Duodenal mucosa (tissue), 2 donors: Measurements from ENCODE around the gene CRYGN.

Source experiments
- H3K27ac ChIP-seq: one replicate; pipeline ENCODE4 v1.7.0; 2013; ENCODE audit warnings: low read depth, low read length
- H3K27me3 ChIP-seq, 2 donors: one replicate each; pipeline ENCODE4 v1.7.0; 2013; ENCODE audit warnings: low read length in 2 of 2, control low read depth in 1 of 2; ENCODE audit not compliant: insufficient read depth in 2 of 2, control insufficient read depth in 1 of 2
- H3K36me3 ChIP-seq, 2 donors: one replicate each; pipeline ENCODE4 v1.7.0; 2013; ENCODE audit warnings: low read length in 2 of 2, control low read depth in 1 of 2; ENCODE audit not compliant: insufficient read depth in 2 of 2, control insufficient read depth in 1 of 2
- H3K4me1 ChIP-seq, 2 donors: one replicate each; pipeline ENCODE4 v1.7.0; 2013; ENCODE audit warnings: low read length in 2 of 2, control low read depth in 1 of 2; ENCODE audit not compliant: insufficient read depth in 2 of 2, control insufficient read depth in 1 of 2
- H3K4me3 ChIP-seq, 2 donors: one replicate each; pipeline ENCODE4 v1.7.0; 2013; ENCODE audit warnings: low read length in 2 of 2, low read depth in 1 of 2
- H3K9ac ChIP-seq, 2 donors: one replicate each; pipeline ENCODE4 v1.7.0; 2013; ENCODE audit warnings: low read length in 2 of 2, low read depth in 1 of 2
- H3K9me3 ChIP-seq, 2 donors: one replicate each; pipeline ENCODE4 v1.7.0; 2013; ENCODE audit warnings: low read length in 2 of 2, control low read depth in 1 of 2; ENCODE audit not compliant: control insufficient read depth in 1 of 2

CRYGN gene

DNA sequence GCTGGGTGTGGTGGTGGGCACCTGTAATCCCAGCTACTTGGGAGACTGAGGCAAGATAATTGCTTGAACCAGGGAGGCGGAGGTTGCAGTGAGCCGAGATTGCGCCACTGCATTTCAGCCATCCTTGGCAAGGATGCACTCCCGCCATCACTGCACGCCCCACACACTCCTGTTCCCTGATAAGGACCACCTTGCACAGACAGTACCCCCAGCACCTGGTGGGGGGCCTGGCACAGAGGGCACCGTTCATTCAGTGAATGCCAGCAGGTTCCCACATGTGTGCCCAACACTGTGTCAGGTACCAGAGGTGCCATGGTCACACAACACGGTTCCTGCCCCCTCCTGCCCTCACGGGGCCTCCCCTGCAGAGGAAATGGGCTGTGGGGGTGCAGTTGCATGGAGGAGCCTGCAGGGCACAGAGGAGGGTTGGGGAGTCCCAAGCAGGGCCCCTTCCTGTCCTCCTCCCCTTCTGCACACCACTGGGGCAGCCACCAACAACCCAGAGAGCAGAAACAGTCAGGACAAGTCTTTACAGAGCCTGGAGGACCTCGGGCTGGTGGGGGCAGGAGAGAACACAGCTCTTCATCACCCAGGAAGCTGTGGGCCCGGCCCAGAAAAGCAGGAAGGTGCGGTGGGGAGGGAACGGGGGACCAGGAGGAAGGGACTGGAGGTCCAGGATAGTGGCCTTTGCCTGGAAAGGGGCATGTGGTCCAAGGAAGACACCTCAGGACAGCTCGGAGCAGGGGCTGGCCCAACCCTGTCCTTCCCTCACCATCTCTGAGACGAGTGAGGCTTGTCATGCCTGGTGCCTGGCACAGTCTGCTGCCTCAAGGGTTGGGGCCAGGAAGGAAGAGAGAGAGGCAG is 7.1 kb downstream of the CRYGN start:
- Histone ChIP-seq H3K36me3 (no peaks in the 10 kb centered on the region), H3K27ac (no peak overlapping the region), H3K27me3 (no peaks in the 10 kb centered on the region), H3K4me1 (peaks cover 7 to 16% of the 10 kb centered on the region in 2 donors), H3K9ac (no peak overlapping the region), H3K4me3 (no peak overlapping the region), H3K9me3 (no peaks in the 10 kb centered on the region)

DNA sequence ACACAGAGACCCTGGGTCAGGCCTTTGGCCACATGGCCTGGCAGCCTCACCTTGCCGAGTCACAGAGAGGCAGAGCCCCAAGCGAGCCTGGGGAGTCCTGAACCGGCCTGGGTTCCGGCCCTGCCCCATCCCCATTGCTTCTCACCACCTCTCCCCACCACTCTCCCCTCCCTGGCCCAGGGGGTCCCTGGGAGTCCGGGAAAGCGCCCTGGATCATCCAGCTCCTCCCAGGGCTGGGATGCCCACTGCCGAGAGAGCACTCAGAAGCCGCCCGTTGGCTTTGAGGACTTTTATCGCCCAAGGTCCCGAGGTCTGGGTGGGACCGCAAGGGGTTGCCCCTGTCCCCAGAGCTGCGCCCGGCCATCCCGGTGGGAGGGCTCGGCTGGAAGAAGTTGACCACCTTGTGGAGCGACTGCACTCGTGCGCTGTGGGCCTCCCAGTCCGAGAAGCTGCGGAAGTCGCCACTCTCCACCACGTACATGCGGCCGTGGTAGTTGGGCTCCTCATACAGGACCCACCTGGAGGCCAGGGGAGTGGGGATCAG is 8.1 kb downstream of the CRYGN start:
- H3K27me3 ChIP-seq, result no peaks in the 10 kb centered on the region
- H3K36me3 ChIP-seq, result no peaks in the 10 kb centered on the region
- no peak overlapping the region for H3K27ac ChIP-seq
- H3K4me3 ChIP-seq, result no peak overlapping the region
- H3K9me3 ChIP-seq, result no peaks in the 10 kb centered on the region
- no peak overlapping the region for H3K9ac ChIP-seq
- H3K4me1 ChIP-seq, result peaks cover 13 to 24% of the 10 kb centered on the region in 2 donors

DNA sequence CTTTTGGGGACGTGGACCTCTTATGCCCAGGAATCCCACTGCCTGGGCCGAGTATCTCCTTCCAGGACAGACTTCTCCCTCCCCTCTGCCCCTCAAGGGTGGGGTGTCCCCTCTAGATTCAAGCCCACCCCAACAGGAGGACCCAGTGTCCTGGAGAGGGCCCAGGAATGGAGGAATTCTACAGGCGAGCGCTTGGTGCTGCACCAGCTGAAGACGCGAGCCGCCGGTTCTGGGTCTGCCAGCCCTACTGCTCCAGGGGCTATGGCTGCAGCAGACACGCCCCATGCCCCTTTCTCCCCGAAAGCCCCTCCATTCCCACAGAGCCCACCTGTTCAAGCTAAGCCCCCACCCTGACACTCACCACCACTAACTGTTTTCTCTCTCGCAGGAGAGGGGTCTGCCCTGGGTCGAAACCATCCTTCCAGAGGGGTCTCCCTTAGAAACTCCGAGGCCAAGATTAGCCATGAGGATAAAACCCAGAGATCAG is 8.6 kb downstream of the CRYGN start:
- peaks cover 14 to 26% of the 10 kb centered on the region in 2 donors for H3K4me1 ChIP-seq
- no peaks in the 10 kb centered on the region for H3K27me3 ChIP-seq
- H3K36me3 ChIP-seq, result no peaks in the 10 kb centered on the region
- H3K9ac ChIP-seq, result no peak overlapping the region
- H3K27ac ChIP-seq, result no peak overlapping the region
- no peaks in the 10 kb centered on the region for H3K9me3 ChIP-seq
- H3K4me3 ChIP-seq, result no peak overlapping the region

GRCh38 chr7:151430391-151431205 is 9.3 kb downstream of the CRYGN start:
- no peaks in the 10 kb centered on the region for H3K9me3 ChIP-seq
- peaks cover 14 to 27% of the 10 kb centered on the region in 2 donors for H3K4me1 ChIP-seq
- no peak overlapping the region for H3K4me3 ChIP-seq
- H3K27me3 ChIP-seq, result no peaks in the 10 kb centered on the region
- H3K9ac ChIP-seq, result no peak overlapping the region
- H3K27ac ChIP-seq, result no peak overlapping the region
- H3K36me3 ChIP-seq, result no peaks in the 10 kb centered on the region

- peaks cover 14 to 28% of the 10 kb centered on the region in 2 donors for H3K4me1 ChIP-seq
- H3K36me3 ChIP-seq, result no peaks in the 10 kb centered on the region
- H3K9ac ChIP-seq, result peak overlapping the region in 1 of 2 donors; percentile 25
- no peaks in the 10 kb centered on the region for H3K9me3 ChIP-seq
- H3K27me3 ChIP-seq, result no peaks in the 10 kb centered on the region
- H3K27ac ChIP-seq, result no peak overlapping the region
- peak overlapping the region in 1 of 2 donors; percentile 3 for H3K4me3 ChIP-seq
Measured at GRCh38 chr7:151429560-151430331, 10.2 kb downstream of the CRYGN start.

GRCh38 chr7:151429237-151429559 is 10.7 kb downstream of the CRYGN start:
- Histone ChIP-seq H3K36me3 (no peaks in the 10 kb centered on the region), H3K9me3 (no peaks in the 10 kb centered on the region), H3K27ac (peak overlapping the region; percentile 1), H3K27me3 (no peaks in the 10 kb centered on the region), H3K9ac (no peak overlapping the region), H3K4me3 (no peak overlapping the region), H3K4me1 (peaks cover 14 to 28% of the 10 kb centered on the region in 2 donors)

DNA sequence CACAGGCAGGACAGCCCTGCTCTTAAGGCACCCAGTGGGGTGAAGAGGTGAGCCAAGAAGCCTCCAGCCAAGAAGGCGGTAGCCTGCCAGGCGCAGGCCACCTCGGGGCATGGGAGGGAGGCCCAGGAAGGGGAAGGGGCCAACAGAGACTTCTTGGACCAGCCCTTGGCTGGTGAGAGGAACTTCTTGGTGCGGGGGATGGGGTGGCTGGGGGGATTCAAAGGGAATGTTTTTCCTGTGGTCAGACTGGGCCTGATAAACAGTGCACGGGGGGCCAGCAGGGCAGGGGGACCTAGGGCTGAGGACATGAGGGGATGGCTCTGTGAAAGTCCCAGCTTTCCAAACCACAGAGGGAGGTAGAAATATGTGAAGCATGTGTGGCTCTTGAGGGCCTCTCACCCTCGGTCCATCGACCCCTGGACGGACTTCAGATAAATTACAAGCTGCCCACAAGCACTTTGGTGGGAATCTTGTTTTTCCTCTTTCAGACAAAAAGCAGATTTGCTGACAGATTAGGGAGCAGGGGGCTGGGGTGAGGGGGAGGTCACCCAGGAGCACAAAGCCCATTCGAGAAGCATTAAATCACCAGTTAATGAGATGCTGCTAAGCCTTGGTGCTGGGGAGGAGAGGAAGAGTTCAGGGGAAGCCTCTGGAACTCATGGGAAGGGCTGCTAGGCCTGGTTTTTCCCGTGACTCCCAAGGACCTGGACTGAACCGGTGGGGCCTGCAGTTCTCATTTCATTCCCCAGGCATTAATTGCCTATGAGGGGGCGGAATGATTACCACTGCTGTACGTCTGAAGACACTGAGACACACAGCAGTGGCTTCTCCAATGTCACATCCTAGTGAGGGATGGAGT is 11.3 kb downstream of the CRYGN start:
- peak overlapping the region; percentile 35 for H3K27ac ChIP-seq
- H3K4me1 ChIP-seq, result peaks cover 14 to 28% of the 10 kb centered on the region in 2 donors

DNA sequence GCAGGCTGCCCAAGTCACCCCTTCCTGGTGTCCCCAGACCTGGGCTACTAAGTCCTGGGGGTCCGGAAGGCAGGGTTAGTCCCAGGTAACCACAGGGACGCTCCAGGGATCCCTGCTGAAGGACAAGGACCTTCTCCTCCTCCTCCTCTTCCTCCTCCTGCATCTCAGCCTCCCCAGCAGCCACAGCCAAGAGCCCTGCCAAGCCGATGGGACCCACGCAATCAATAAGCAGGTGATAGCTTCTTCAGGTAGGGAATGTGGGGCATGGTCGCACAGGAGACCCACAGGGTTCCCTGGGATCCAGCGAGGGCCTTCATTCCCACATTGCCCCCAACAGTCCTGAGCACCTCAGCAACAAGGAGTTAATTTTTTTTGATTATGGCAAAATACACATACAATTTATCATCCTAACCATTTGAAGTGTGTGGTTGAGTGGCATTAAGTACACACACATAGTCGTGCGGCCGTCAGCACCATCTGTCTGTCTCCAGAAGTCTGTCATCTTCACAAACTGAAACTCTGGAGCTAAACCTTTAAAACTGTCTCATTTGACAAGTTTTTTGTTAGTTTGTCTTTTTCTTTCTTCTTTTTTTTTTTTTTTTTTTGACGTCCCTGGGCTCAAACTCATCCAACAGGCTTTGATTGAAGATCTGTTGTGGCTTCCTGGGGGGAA is 12.1 kb downstream of the CRYGN start:
- Histone ChIP-seq H3K4me1 (peaks cover 14 to 28% of the 10 kb centered on the region in 2 donors), H3K27ac (peak overlapping the region; percentile 35), H3K4me3 (no peak overlapping the region), H3K27me3 (no peaks in the 10 kb centered on the region), H3K9ac (no peak overlapping the region), H3K9me3 (no peaks in the 10 kb centered on the region), H3K36me3 (no peaks in the 10 kb centered on the region)

More for the DNA sequence above, 11.3 kb downstream of the CRYGN start:
- Histone ChIP-seq H3K27me3 (no peaks in the 10 kb centered on the region), H3K9me3 (no peaks in the 10 kb centered on the region), H3K36me3 (no peaks in the 10 kb centered on the region), H3K4me3 (no peak overlapping the region), H3K9ac (no peak overlapping the region)
